Mammary epithelial cell (primary cell): ENCODE data around the gene ATP2B2.

ENCODE experiments used
- EZH2 ChIP-seq: IDR thresholded peaks from 2 replicates; pipeline ENCODE4 v1.6.1; 2012; ENCODE audit warnings: low read length, inconsistent platforms, borderline replicate concordance
- TF ChIP-seq, protein P1 (sequence below), 2 donors: IDR thresholded peaks in 1 of 2; conservative IDR thresholded peaks in 1 of 2; 2 replicates each; pipeline ENCODE4 v1.5.1; 2011 to 2012; ENCODE audit warnings: inconsistent platforms in 2 of 2, low read length in 2 of 2, mild to moderate bottlenecking in 2 of 2, control low read depth in 1 of 2, low read depth in 1 of 2; ENCODE audit not compliant: insufficient read depth in 1 of 2; ENCODE audit errors: extremely low read depth in 1 of 2

DNA sequence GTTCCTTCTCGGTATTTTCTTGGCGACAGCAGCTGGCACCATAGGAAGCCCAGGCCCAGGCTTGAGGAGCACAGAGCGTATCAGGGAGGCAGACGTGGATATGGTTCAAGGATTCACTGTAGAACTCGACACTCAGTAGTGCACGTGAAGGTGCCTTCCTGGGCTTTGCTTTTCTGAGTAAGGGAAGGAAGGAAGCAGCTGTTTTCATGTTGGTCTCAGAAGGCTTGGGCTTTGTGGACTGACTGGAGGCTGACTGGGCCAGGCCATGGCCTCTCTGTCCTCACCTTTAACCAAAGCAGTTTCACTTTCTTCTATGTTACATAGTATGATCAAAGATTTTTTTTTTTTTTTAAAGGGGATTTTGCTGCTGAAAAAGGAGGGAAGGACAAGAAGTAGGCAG lies 205.7 kb downstream of the ATP2B2 start:
- TF ChIP-seq, protein P1, sequence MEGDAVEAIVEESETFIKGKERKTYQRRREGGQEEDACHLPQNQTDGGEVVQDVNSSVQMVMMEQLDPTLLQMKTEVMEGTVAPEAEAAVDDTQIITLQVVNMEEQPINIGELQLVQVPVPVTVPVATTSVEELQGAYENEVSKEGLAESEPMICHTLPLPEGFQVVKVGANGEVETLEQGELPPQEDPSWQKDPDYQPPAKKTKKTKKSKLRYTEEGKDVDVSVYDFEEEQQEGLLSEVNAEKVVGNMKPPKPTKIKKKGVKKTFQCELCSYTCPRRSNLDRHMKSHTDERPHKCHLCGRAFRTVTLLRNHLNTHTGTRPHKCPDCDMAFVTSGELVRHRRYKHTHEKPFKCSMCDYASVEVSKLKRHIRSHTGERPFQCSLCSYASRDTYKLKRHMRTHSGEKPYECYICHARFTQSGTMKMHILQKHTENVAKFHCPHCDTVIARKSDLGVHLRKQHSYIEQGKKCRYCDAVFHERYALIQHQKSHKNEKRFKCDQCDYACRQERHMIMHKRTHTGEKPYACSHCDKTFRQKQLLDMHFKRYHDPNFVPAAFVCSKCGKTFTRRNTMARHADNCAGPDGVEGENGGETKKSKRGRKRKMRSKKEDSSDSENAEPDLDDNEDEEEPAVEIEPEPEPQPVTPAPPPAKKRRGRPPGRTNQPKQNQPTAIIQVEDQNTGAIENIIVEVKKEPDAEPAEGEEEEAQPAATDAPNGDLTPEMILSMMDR (conservative IDR thresholded peaks at IDR 0.05 in 1 of 2, IDR thresholded peaks at IDR 0.05 in 1 of 2; ENCODE audit: extremely low read depth in 1 of 2, insufficient read depth in 1 of 2, low read depth in 1 of 2, low read length in 2 of 2): no peak
- no peak for TF ChIP-seq EZH2
